Stimulated activated CD4-positive, alpha-beta T cell treated with anti-CD3 and anti-CD28 coated beads, Interleukin-2, amount 100 ng/mL, for 48 hours (primary cell): ENCODE results near the gene NCOA1.
"Not testable (repeated sequence)": the region's sequence is repeated elsewhere in the genome, so short reads cannot be mapped to it uniquely, and the experiment has no call there.

Source experiments
- DNase-seq, 2 donors: peaks; one replicate each; pipeline ENCODE4 v3.0.0-alpha.2; 2020

Gene NCOA1

GRCh38 chr2:24761866-24762265 is 270.8 kb downstream of the NCOA1 start:
- DNase-seq = no peak

GRCh38 chr2:24762518-24762917 is 271.5 kb downstream of the NCOA1 start:
- no peak for DNase-seq

GRCh38 chr2:24763843-24764242 is 272.8 kb downstream of the NCOA1 start:
- no peak for DNase-seq

GRCh38 chr2:24766609-24767008 is 275.6 kb downstream of the NCOA1 start:
- no peak for DNase-seq

- DNase-seq = no peak
These were observed 277.0 kb downstream of the NCOA1 start for GRCh38 chr2:24768013-24768412.

GRCh38 chr2:24768601-24769000 is 277.5 kb downstream of the NCOA1 start:
- DNase-seq = no peak

GRCh38 chr2:24771061-24771460 is 280.0 kb downstream of the NCOA1 start:
- no peak for DNase-seq

GRCh38 chr2:24771764-24772586 is 280.9 kb downstream of the NCOA1 start:
- no peak for DNase-seq

- no peak for DNase-seq
These were observed 283.3 kb downstream of the NCOA1 start for GRCh38 chr2:24774373-24774772.

GRCh38 chr2:24779116-24779515 is 288.1 kb downstream of the NCOA1 start:
- DNase-seq = no peak

- no peak for DNase-seq
These were observed 292.6 kb downstream of the NCOA1 start for GRCh38 chr2:24783641-24784040.

- no peak for DNase-seq
These were observed 294.7 kb downstream of the NCOA1 start for GRCh38 chr2:24785671-24786321.

- DNase-seq = no peak
These were observed 296.5 kb downstream of the NCOA1 start for GRCh38 chr2:24787532-24787931.

- no peak for DNase-seq
These were observed 297.8 kb downstream of the NCOA1 start for GRCh38 chr2:24788816-24789215.

- DNase-seq = no peak
These were observed 300.4 kb downstream of the NCOA1 start for GRCh38 chr2:24791452-24791851.

GRCh38 chr2:24792542-24792873 is 301.5 kb downstream of the NCOA1 start:
- no peak for DNase-seq

- DNase-seq = peak; percentile 90 to 91
These were observed 302.1 kb downstream of the NCOA1 start, which contains the start of the genes CENPO and PTRHD1 for GRCh38 chr2:24792874-24793760. CENPO (plus strand) TSS chr2:24793425; CDS start chr2:24793920, 495 bp downstream. PTRHD1 (minus strand) TSS chr2:24793391; CDS start chr2:24793377, 14 bp downstream.

- DNase-seq = peak in 1 of 2 donors; percentile 8
These were observed 302.8 kb downstream of the NCOA1 start for GRCh38 chr2:24793761-24794435.

GRCh38 chr2:24797644-24798043 is 306.6 kb downstream of the NCOA1 start:
- DNase-seq = no peak

- DNase-seq = not testable (repeated sequence)
These were observed 309.4 kb downstream of the NCOA1 start for GRCh38 chr2:24800487-24800886.

GRCh38 chr2:24805811-24806660 is 315.0 kb downstream of the NCOA1 start:
- DNase-seq = not testable (repeated sequence)

GRCh38 chr2:24806661-24807036 is 315.6 kb downstream of the NCOA1 start:
- no peak for DNase-seq
